ENCODE data around the gene SORCS2.

DNA sequence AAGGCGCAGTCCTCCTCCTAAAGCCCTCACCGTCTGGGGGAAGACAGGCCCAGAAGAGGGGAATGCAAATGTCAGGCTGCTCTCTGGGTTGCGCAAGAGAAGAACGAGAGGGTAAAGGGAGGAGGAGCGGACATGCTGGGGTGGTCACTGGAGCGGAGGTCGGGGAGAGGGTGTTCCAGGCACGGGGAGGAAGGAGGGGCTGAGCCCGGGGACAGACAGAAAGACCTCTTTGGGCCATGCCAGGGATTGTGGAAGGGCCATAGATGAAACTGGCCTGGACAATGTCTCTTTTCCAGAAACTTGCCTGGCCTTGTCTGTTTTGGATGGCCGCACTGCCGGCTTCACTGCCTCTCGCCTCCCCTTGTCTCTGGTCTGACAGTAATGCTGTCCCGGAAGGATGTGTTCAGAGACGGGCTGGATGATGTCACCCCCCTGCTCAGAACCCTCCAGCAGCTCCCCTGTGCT is 121.0 kb downstream of the SORCS2 start:
- TF ChIP-seq EZH2phosphoT487 (IDR thresholded peaks at IDR 0.05; ENCODE audit: insufficient read depth, low read depth), result no peak
- no peak for TF ChIP-seq EZH2 (IDR thresholded peaks at IDR 0.05; ENCODE audit: insufficient read depth, poor library complexity, severe bottlenecking)

All from GM23248 (cell line).